Vagina (tissue), 2 donors: Measurements from ENCODE around the gene MMP28.

ENCODE experiments used
- CTCF ChIP-seq, 3 experiments: fragments of 450-650 bp in 2 of 3; fragments of 200-600 bp in 1 of 3; sonication (generic) in 1 of 3; IDR thresholded peaks; one replicate each; pipeline ENCODE4 v1.5.1; 2017 to 2019; ENCODE audit warnings: antibody characterized with exemption in 3 of 3, mild to moderate bottlenecking in 2 of 3, moderate library complexity in 2 of 3
- POLR2AphosphoS5 ChIP-seq, 2 donors: sonication (generic); formaldehyde crosslinking; IDR thresholded peaks; one replicate each; pipeline ENCODE4 v1.9.0; 2017; ENCODE audit warnings: antibody characterized with exemption in 2 of 2, mild to moderate bottlenecking in 2 of 2, low read depth in 1 of 2; ENCODE audit not compliant: insufficient read depth in 1 of 2

DNA sequence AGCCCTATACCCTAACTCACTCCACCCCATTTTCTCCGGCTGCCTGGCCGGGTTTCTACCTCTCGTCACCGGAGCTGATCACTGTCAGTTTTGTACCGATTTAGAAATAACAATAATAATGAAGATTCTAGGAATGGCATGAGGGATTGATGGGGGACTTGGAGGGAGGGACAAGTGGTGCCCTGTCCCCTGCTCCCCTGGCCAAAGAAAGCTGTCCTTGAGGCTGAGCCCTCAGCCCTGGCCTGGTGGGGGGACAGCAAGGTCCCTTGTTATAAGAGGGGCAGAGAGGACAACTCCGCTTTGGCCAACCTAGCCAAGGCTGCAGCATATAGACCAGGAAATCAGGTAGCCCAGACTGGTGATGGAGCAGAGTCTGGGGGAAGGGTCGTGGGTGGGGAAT lies 52.9 kb downstream of the MMP28 start:
- no peak for TF ChIP-seq CTCF (IDR thresholded peaks at IDR 0.05)
- no peak for TF ChIP-seq POLR2AphosphoS5 (IDR thresholded peaks at IDR 0.05; ENCODE audit: insufficient read depth in 1 of 2, low read depth in 1 of 2)
